Measurements from ENCODE around the gene RHCG.

- no peak for TF ChIP-seq CTCF (IDR thresholded peaks at IDR 0.05)
- TF ChIP-seq POLR2AphosphoS5 (IDR thresholded peaks at IDR 0.05) = no peak
Observed at GRCh38 chr15:89446255-89446891, 50.0 kb downstream of the RHCG start.
